Activated T-helper 1 cell treated with anti-CD3 and anti-CD28 coated beads, Interleukin-12 subunit alpha, Interleukin-12 subunit beta, Interleukin-2, Interleukin-4 antibody, amounts not matched to agents 30 ng/mL and 10 ng/mL and 1 ng/mL, durations not matched to agents 14 hours and 24 hours and 36 hours (primary cell): ENCODE data around the gene TGFA. TPM values are rescaled to one million over a fixed set of nuclear protein-coding genes. Genes with fewer than 3 reads are reported as not detected.

Source experiments
- DNase-seq: peaks from one replicate; pipeline ENCODE4 v3.0.0; 2021; ENCODE audit warnings: low spot score
- H3K27ac Mint-ChIP-seq: one replicate; pipeline ENCODE4 v1.8.0; 2021; ENCODE audit warnings: mild to moderate bottlenecking, mixed read lengths
- H3K27me3 Mint-ChIP-seq: one replicate; pipeline ENCODE4 v1.8.0; 2022; ENCODE audit warnings: mild to moderate bottlenecking, moderate library complexity, mixed read lengths; ENCODE audit not compliant: insufficient read depth
- H3K36me3 Mint-ChIP-seq: one replicate; pipeline ENCODE4 v1.8.0; 2021; ENCODE audit warnings: low read depth, mixed read lengths
- H3K4me1 Mint-ChIP-seq: one replicate; pipeline ENCODE4 v1.8.0; 2021; ENCODE audit warnings: low read depth, mixed read lengths
- H3K4me3 Mint-ChIP-seq: one replicate; pipeline ENCODE4 v1.8.0; 2021; ENCODE audit warnings: mild to moderate bottlenecking, moderate library complexity, mixed read lengths
- H3K9me3 Mint-ChIP-seq: one replicate; pipeline ENCODE4 v1.8.0; 2021; ENCODE audit warnings: mixed read lengths
- intact Hi-C: fragments of 100-400 bp; cut with micrococcal nuclease; formaldehyde crosslinking; loops from one replicate; pipeline ENCODE4 v1.15.1; 2024
- total RNA-seq: library from RNA; stranded (reverse); gene quantifications from 2 replicates; pipeline ENCODE4 v1.2.3, GENCODE V29; 2022

The TGFA gene
- total RNA-seq, 1 donor from 2014 or later = not detected

GRCh38 chr2:70515938-70516337 is 37.7 kb downstream of the TGFA start:
- intact Hi-C loops = no loop called here
- no peak overlapping the region for H3K4me3 Mint-ChIP-seq
- peaks cover 13% of the 10 kb centered on the region for H3K4me1 Mint-ChIP-seq
- no peak for DNase-seq
- no peaks in the 10 kb centered on the region for H3K36me3 Mint-ChIP-seq
- H3K27ac Mint-ChIP-seq = no peak overlapping the region
- no peaks in the 10 kb centered on the region for H3K27me3 Mint-ChIP-seq
- H3K9me3 Mint-ChIP-seq = no peaks in the 10 kb centered on the region

- no peak overlapping the region for H3K27ac Mint-ChIP-seq
- peaks cover 13% of the 10 kb centered on the region for H3K4me1 Mint-ChIP-seq
Observed at GRCh38 chr2:70514612-70515055, 39.0 kb downstream of the TGFA start.

GRCh38 chr2:70513738-70514137 is 39.9 kb downstream of the TGFA start:
- H3K36me3 Mint-ChIP-seq = no peaks in the 10 kb centered on the region

More at GRCh38 chr2:70514612-70515055, 39.0 kb downstream of the TGFA start:
- Mint-ChIP-seq H3K27me3 (no peaks in the 10 kb centered on the region), H3K4me3 (no peak overlapping the region), H3K9me3 (no peaks in the 10 kb centered on the region), H3K36me3 (no peaks in the 10 kb centered on the region)
- no peak for DNase-seq
- intact Hi-C loops = no loop called here

GRCh38 chr2:70511971-70512729 is 41.5 kb downstream of the TGFA start:
- Mint-ChIP-seq H3K27ac (no peak overlapping the region), H3K4me1 (peaks cover 13% of the 10 kb centered on the region), H3K4me3 (no peak overlapping the region), H3K27me3 (no peaks in the 10 kb centered on the region), H3K9me3 (no peaks in the 10 kb centered on the region), H3K36me3 (no peaks in the 10 kb centered on the region)
- intact Hi-C loops = no loop called here
- DNase-seq = no peak

More at GRCh38 chr2:70513738-70514137, 39.9 kb downstream of the TGFA start:
- Mint-ChIP-seq H3K4me1 (peaks cover 13% of the 10 kb centered on the region), H3K4me3 (no peak overlapping the region), H3K27me3 (no peaks in the 10 kb centered on the region), H3K9me3 (no peaks in the 10 kb centered on the region), H3K27ac (no peak overlapping the region)
- intact Hi-C loops = no loop called here
- no peak for DNase-seq

- Mint-ChIP-seq H3K36me3 (no peaks in the 10 kb centered on the region), H3K27ac (no peak overlapping the region), H3K4me1 (no peaks in the 10 kb centered on the region), H3K4me3 (no peak overlapping the region), H3K9me3 (no peaks in the 10 kb centered on the region), H3K27me3 (no peaks in the 10 kb centered on the region)
- intact Hi-C loops = no loop called here
- DNase-seq = no peak
Observed at GRCh38 chr2:70510313-70510712, 43.3 kb downstream of the TGFA start.

- no peaks in the 10 kb centered on the region for H3K9me3 Mint-ChIP-seq
- H3K27ac Mint-ChIP-seq = no peak overlapping the region
- no peaks in the 10 kb centered on the region for H3K36me3 Mint-ChIP-seq
- H3K27me3 Mint-ChIP-seq = no peaks in the 10 kb centered on the region
- intact Hi-C loops = no loop called here
- no peaks in the 10 kb centered on the region for H3K4me1 Mint-ChIP-seq
- H3K4me3 Mint-ChIP-seq = no peak overlapping the region
- no peak for DNase-seq
Observed at GRCh38 chr2:70509565-70509964, 44.1 kb downstream of the TGFA start.

GRCh38 chr2:70508711-70509462 is 44.7 kb downstream of the TGFA start:
- no peak overlapping the region for H3K27ac Mint-ChIP-seq
- no peak overlapping the region for H3K4me3 Mint-ChIP-seq
- no peak for DNase-seq
- no peaks in the 10 kb centered on the region for H3K27me3 Mint-ChIP-seq
- intact Hi-C loops = no loop called here
- H3K9me3 Mint-ChIP-seq = no peaks in the 10 kb centered on the region
- H3K4me1 Mint-ChIP-seq = no peaks in the 10 kb centered on the region
- no peaks in the 10 kb centered on the region for H3K36me3 Mint-ChIP-seq

- DNase-seq = no peak
- Mint-ChIP-seq H3K36me3 (no peaks in the 10 kb centered on the region), H3K4me3 (no peak overlapping the region), H3K9me3 (no peaks in the 10 kb centered on the region), H3K27ac (no peak overlapping the region), H3K27me3 (peaks cover 4% of the 10 kb centered on the region), H3K4me1 (no peaks in the 10 kb centered on the region)
- intact Hi-C loops = no loop called here
Observed at GRCh38 chr2:70505613-70506391, 47.8 kb downstream of the TGFA start.

GRCh38 chr2:70504750-70505149 is 48.9 kb downstream of the TGFA start:
- intact Hi-C loops = no loop called here
- H3K27ac Mint-ChIP-seq = no peak overlapping the region

GRCh38 chr2:70503896-70504295 is 49.7 kb downstream of the TGFA start:
- Mint-ChIP-seq H3K27me3 (peaks cover 4% of the 10 kb centered on the region), H3K36me3 (no peaks in the 10 kb centered on the region), H3K4me3 (no peak overlapping the region), H3K4me1 (no peaks in the 10 kb centered on the region), H3K27ac (no peak overlapping the region), H3K9me3 (no peaks in the 10 kb centered on the region)
- DNase-seq = no peak
- intact Hi-C loops = no loop called here

More at GRCh38 chr2:70504750-70505149, 48.9 kb downstream of the TGFA start:
- Mint-ChIP-seq H3K27me3 (peaks cover 4% of the 10 kb centered on the region), H3K4me3 (no peak overlapping the region), H3K4me1 (no peaks in the 10 kb centered on the region), H3K9me3 (no peaks in the 10 kb centered on the region), H3K36me3 (no peaks in the 10 kb centered on the region)
- no peak for DNase-seq

- Mint-ChIP-seq H3K4me1 (no peaks in the 10 kb centered on the region), H3K4me3 (no peak overlapping the region), H3K9me3 (no peaks in the 10 kb centered on the region), H3K27ac (no peak overlapping the region), H3K27me3 (peaks cover 10% of the 10 kb centered on the region), H3K36me3 (no peaks in the 10 kb centered on the region)
- DNase-seq = no peak
- intact Hi-C loops = no loop called here
Observed at GRCh38 chr2:70501728-70502127, 51.9 kb downstream of the TGFA start.

GRCh38 chr2:70501215-70501614 is 52.4 kb downstream of the TGFA start:
- intact Hi-C loops = no loop called here
- Mint-ChIP-seq H3K4me3 (no peak overlapping the region), H3K9me3 (no peaks in the 10 kb centered on the region), H3K27ac (no peak overlapping the region), H3K4me1 (no peaks in the 10 kb centered on the region), H3K27me3 (peaks cover 14% of the 10 kb centered on the region), H3K36me3 (no peaks in the 10 kb centered on the region)
- no peak for DNase-seq

GRCh38 chr2:70499253-70499652 is 54.4 kb downstream of the TGFA start:
- intact Hi-C loops = no loop called here
- DNase-seq = no peak
- H3K9me3 Mint-ChIP-seq = no peaks in the 10 kb centered on the region
- no peak overlapping the region for H3K4me3 Mint-ChIP-seq
- no peaks in the 10 kb centered on the region for H3K4me1 Mint-ChIP-seq
- peaks cover 20% of the 10 kb centered on the region for H3K27me3 Mint-ChIP-seq
- H3K27ac Mint-ChIP-seq = no peak overlapping the region
- no peaks in the 10 kb centered on the region for H3K36me3 Mint-ChIP-seq
